MM.1S (cell line): Measurements from ENCODE around the gene POFUT2.

ENCODE experiments used
- CTCF ChIP-seq: fragments of 300-600 bp; sonication (generic); IDR thresholded peaks from 2 replicates; pipeline ENCODE4 v1.5.1; 2016; ENCODE audit warnings: antibody characterized with exemption, low read length, mixed read lengths
- EZH2 ChIP-seq: fragments of 300-600 bp; sonication (generic); optimal IDR thresholded peaks from 2 replicates; pipeline ENCODE3; 2017; ENCODE audit warnings: low read depth, mild to moderate bottlenecking, antibody characterized with exemption, low read length, mixed read lengths
- EZH2phosphoT487 ChIP-seq: fragments of 300-600 bp; sonication (generic); IDR thresholded peaks from 2 replicates; pipeline ENCODE4 v1.6.1; 2018; ENCODE audit warnings: antibody characterized with exemption, low read length

DNA sequence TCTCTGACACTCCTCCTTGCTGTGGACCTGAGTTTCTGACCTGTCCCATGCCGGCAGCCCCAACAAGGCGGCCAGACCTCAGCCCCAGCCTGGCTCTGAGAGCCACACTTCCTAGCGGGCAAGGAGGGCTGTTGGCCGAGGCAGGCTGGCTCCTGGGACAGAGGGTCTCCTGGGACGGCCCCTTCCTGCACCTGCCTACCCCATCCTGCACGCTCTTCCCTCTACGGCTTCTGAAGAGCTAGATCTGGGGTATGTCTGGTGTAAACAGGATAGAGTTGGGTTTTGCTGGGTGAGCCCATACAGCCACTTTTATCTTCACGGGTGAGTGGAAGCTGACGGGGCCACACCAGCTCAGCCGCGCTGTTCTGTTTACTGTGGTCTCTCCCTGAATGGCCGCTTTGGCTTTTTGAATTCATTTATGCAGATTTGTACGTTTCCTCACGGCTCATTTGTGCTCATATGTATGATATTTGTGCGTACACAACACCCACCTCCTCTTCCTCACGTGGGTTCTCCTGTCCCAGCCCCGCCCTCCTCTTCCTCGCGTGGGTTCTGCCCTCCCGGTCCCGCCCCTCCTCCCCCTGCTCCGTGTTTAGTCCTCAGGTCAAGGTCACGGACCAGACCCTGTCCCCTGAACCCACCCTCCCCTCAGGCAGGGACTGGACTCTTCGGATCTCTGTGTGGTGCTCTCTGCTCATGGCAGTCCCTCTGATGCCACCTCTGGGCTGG lies 34.7 kb upstream of the POFUT2 start:
- TF ChIP-seq CTCF (no peak), EZH2 (no peak), EZH2phosphoT487 (no peak)
